Epithelial cell of esophagus (primary cell): ENCODE data around the gene PODNL1.
"Not testable (repeated sequence)": the region's sequence is repeated elsewhere in the genome, so short reads cannot be mapped to it uniquely, and the experiment has no call there.

ENCODE experiments used
- DNase-seq: peaks from one replicate; pipeline ENCODE4 v3.0.0; 2010; ENCODE audit warnings: low read depth
- H3K4me3 ChIP-seq: 2 replicates; pipeline ENCODE4 v1.5.1; 2011; ENCODE audit warnings: mild to moderate bottlenecking, low read length, control low read depth
- CTCF ChIP-seq: IDR thresholded peaks from 2 replicates; pipeline ENCODE4 v1.5.1; 2011; ENCODE audit warnings: low read depth, mild to moderate bottlenecking, low read length, control low read depth, inconsistent platforms; ENCODE audit not compliant: insufficient read depth; ENCODE audit errors: missing control alignments

The PODNL1 gene

GRCh38 chr19:13923194-13923987 is 14.8 kb downstream of the PODNL1 start:
- H3K4me3 ChIP-seq = no peak overlapping the region
- DNase-seq = no peak
- no peak for TF ChIP-seq CTCF

- DNase-seq, H3K4me3 ChIP-seq: not testable (repeated sequence)
Measured at GRCh38 chr19:13922118-13922517, 16.1 kb downstream of the PODNL1 start.

GRCh38 chr19:13920940-13921747 is 17.1 kb downstream of the PODNL1 start:
- TF ChIP-seq CTCF = no peak
- DNase-seq = peak; percentile 49
- H3K4me3 ChIP-seq = no peak overlapping the region

- DNase-seq = no peak
- H3K4me3 ChIP-seq = no peak overlapping the region
- TF ChIP-seq CTCF = no peak
Measured at GRCh38 chr19:13920524-13920923, 17.7 kb downstream of the PODNL1 start.

- DNase-seq = no peak
- TF ChIP-seq CTCF = no peak
Measured at GRCh38 chr19:13918726-13919411, 19.3 kb downstream of the PODNL1 start.

GRCh38 chr19:13917888-13918406 is 20.3 kb downstream of the PODNL1 start:
- no peak overlapping the region for H3K4me3 ChIP-seq
- TF ChIP-seq CTCF = no peak

More at GRCh38 chr19:13918726-13919411, 19.3 kb downstream of the PODNL1 start:
- no peak overlapping the region for H3K4me3 ChIP-seq

GRCh38 chr19:13914777-13915176 is 23.4 kb downstream of the PODNL1 start:
- no peak for DNase-seq
- TF ChIP-seq CTCF = no peak
- H3K4me3 ChIP-seq = no peak overlapping the region

More at GRCh38 chr19:13917888-13918406, 20.3 kb downstream of the PODNL1 start:
- DNase-seq = no peak
